Glutamatergic neuron (in vitro differentiated cells): ENCODE measurements around the gene STRIP1. TPM values are rescaled to one million over a fixed set of nuclear protein-coding genes. Genes with fewer than 3 reads are reported as not detected.
"Not testable (repeated sequence)": the region's sequence is repeated elsewhere in the genome, so short reads cannot be mapped to it uniquely, and the experiment has no call there.

Experiments
- DNase-seq: peaks from one replicate; pipeline ENCODE4 v3.0.0; 2022
- H3K27ac Mint-ChIP-seq: one replicate; pipeline ENCODE4 v1.8.0; 2020; ENCODE audit warnings: mild to moderate bottlenecking, mixed read lengths, inconsistent platforms; ENCODE audit not compliant: unreplicated experiment
- H3K27me3 Mint-ChIP-seq: one replicate; pipeline ENCODE4 v1.8.0; 2020; ENCODE audit warnings: mild to moderate bottlenecking, moderate library complexity, mixed read lengths, inconsistent platforms; ENCODE audit not compliant: unreplicated experiment
- H3K36me3 Mint-ChIP-seq: one replicate; pipeline ENCODE4 v1.8.0; 2020; ENCODE audit warnings: mild to moderate bottlenecking, mixed read lengths, inconsistent platforms; ENCODE audit not compliant: unreplicated experiment
- H3K4me1 Mint-ChIP-seq: one replicate; pipeline ENCODE4 v1.8.0; 2020; ENCODE audit warnings: mild to moderate bottlenecking, low read depth, mixed read lengths, inconsistent platforms; ENCODE audit not compliant: unreplicated experiment
- H3K4me3 Mint-ChIP-seq: one replicate; pipeline ENCODE4 v1.8.0; 2020; ENCODE audit warnings: mild to moderate bottlenecking, mixed read lengths, inconsistent platforms; ENCODE audit not compliant: unreplicated experiment
- H3K9me3 Mint-ChIP-seq: one replicate; pipeline ENCODE4 v1.8.0; 2020; ENCODE audit warnings: mild to moderate bottlenecking, moderate library complexity, mixed read lengths, inconsistent platforms; ENCODE audit not compliant: unreplicated experiment
- total RNA-seq: library from RNA; stranded (reverse); fragmentation: NEBNext Ultra II Directional; extraction: Animal tissue kit (Norgen Biotek cat#: 25700); gene quantifications from one replicate; pipeline ENCODE4 v1.2.1, GENCODE V29; 2021; ENCODE audit not compliant: unreplicated experiment
- TF ChIP-seq, protein P1 (sequence below): fragments of 200-600 bp; sonication (generic); IDR thresholded peaks from one replicate; pipeline ENCODE4 v1.5.0; 2021; ENCODE audit not compliant: partially characterized antibody, unreplicated experiment

The STRIP1 gene
- total RNA-seq, 1 donor from 2014 or later: 90.2 TPM

DNA sequence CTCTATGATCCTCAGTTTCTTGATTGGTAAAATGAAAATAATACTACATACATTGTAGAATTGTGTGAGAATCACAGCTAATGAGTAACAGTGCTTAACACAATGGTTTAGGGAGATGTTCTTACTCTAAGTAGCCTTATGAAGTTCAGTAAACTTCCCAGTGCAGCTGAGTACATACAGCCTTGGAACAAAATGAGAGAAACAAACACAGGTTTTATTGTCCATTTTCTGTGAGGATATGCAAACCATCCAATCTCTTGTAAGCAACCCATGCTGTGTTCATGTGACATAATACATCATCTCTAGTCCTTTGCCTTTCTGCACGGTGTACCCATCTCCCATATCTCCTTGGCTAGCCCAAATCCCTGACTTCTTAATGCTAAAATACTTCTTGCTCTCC is 14.7 kb upstream of the STRIP1 start:
- no peak overlapping the region for H3K27ac Mint-ChIP-seq
- H3K36me3 Mint-ChIP-seq: peaks cover 5% of the 10 kb centered on the region
- no peak for DNase-seq
- no peaks in the 10 kb centered on the region for H3K4me1 Mint-ChIP-seq
- TF ChIP-seq, protein P1, sequence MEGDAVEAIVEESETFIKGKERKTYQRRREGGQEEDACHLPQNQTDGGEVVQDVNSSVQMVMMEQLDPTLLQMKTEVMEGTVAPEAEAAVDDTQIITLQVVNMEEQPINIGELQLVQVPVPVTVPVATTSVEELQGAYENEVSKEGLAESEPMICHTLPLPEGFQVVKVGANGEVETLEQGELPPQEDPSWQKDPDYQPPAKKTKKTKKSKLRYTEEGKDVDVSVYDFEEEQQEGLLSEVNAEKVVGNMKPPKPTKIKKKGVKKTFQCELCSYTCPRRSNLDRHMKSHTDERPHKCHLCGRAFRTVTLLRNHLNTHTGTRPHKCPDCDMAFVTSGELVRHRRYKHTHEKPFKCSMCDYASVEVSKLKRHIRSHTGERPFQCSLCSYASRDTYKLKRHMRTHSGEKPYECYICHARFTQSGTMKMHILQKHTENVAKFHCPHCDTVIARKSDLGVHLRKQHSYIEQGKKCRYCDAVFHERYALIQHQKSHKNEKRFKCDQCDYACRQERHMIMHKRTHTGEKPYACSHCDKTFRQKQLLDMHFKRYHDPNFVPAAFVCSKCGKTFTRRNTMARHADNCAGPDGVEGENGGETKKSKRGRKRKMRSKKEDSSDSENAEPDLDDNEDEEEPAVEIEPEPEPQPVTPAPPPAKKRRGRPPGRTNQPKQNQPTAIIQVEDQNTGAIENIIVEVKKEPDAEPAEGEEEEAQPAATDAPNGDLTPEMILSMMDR: no peak
- H3K9me3 Mint-ChIP-seq: peaks cover 2% of the 10 kb centered on the region
- H3K27me3 Mint-ChIP-seq: no peaks in the 10 kb centered on the region
- H3K4me3 Mint-ChIP-seq: no peak overlapping the region

DNA sequence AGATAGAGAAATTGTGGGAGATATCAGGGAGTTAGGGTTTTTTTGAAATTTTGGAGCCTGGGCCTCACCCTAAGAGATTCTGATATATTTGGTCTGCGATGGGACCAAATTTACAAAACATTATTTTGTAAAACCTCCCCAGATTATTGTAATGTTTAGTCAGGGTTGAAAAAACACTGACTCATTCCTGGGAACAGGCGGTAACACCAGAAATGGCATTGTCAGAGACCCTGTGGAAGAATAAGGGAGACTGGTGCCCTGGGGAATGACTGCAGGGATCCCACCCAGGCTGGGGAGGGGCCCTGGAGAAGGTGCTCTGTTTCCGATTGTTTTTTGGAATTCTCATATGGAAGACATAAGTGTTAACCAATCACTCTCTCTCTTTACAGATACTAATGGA is 13.1 kb upstream of the STRIP1 start:
- H3K27me3 Mint-ChIP-seq: no peaks in the 10 kb centered on the region
- H3K4me1 Mint-ChIP-seq: no peaks in the 10 kb centered on the region
- TF ChIP-seq, protein P1: no peak
- no peak overlapping the region for H3K4me3 Mint-ChIP-seq
- peaks cover 5% of the 10 kb centered on the region for H3K36me3 Mint-ChIP-seq
- peaks cover 2% of the 10 kb centered on the region for H3K9me3 Mint-ChIP-seq
- H3K27ac Mint-ChIP-seq: no peak overlapping the region
- DNase-seq: no peak

DNA sequence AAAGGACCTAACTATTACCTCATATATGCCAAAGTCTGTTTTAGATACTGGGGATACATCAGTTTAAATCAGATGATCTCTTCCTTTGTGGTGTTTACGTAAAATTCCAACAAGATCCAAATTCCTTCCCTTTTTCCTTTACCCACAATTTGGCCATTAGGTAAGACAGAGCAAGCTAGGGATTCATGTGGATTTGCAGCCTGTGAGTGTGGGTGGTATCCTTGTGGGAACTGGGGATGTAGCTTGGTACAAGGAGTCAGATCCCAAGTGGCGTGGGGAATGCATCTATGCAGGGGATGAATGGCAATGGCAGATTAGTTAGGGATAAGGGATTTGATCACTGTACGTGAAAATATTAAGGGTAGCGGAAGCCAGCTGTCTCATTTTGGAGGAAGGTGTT is 9.8 kb upstream of the STRIP1 start:
- Mint-ChIP-seq H3K36me3 (peaks cover 5% of the 10 kb centered on the region), H3K27me3 (no peaks in the 10 kb centered on the region), H3K4me1 (peaks cover under 1% of the 10 kb centered on the region), H3K9me3 (peaks cover 2% of the 10 kb centered on the region), H3K27ac (no peak overlapping the region), H3K4me3 (no peak overlapping the region)
- TF ChIP-seq, protein P1: no peak
- no peak for DNase-seq

DNA sequence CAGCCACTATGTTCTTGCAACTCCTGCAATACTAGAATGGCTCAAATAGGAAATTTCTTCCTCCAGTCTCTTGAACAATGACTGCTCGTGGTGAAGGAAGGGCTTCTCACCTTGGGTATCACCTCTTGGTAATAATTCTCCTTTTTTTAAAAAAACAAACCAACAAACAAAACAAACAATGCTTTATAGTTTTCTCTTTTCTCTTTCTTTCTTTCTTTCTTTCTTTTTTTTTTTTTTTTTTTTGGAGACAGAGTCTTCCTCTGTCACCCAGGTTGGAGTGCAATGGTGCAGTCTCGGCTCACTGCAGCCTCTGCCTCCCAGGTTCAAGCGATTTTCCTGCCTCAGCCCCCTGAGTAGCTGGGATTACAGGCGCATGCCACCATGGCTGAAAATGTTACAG is 3.7 kb upstream of the STRIP1 start:
- not testable (repeated sequence) for DNase-seq, H3K27ac Mint-ChIP-seq, H3K4me3 Mint-ChIP-seq, H3K9me3 Mint-ChIP-seq, H3K36me3 Mint-ChIP-seq, H3K27me3 Mint-ChIP-seq
- peaks cover 11% of the 10 kb centered on the region for H3K4me1 Mint-ChIP-seq

DNA sequence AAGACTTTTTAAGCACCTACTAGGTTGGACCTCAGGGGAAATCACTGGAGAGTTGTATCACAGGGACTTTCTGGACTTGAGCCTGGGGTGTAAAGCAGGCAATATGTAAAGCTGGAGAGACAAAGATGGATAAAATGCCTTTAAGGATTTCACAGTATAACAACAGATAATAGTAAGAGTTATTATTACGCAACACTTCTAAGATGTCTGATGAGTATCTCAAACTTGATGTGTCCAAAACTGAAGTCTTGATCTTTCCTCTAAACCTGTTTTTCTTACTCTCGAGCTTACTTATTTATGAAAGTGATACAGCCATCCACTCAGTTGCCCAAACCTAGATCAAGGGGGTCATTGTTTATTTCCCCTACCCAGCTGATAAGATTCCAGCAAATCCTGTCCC is 2.1 kb upstream of the STRIP1 start:
- Mint-ChIP-seq H3K9me3 (peaks cover 3% of the 10 kb centered on the region), H3K4me1 (peaks cover 12% of the 10 kb centered on the region), H3K27ac (no peak overlapping the region), H3K4me3 (no peak overlapping the region), H3K36me3 (no peaks in the 10 kb centered on the region), H3K27me3 (no peaks in the 10 kb centered on the region)
- TF ChIP-seq, protein P1: no peak
- no peak for DNase-seq

DNA sequence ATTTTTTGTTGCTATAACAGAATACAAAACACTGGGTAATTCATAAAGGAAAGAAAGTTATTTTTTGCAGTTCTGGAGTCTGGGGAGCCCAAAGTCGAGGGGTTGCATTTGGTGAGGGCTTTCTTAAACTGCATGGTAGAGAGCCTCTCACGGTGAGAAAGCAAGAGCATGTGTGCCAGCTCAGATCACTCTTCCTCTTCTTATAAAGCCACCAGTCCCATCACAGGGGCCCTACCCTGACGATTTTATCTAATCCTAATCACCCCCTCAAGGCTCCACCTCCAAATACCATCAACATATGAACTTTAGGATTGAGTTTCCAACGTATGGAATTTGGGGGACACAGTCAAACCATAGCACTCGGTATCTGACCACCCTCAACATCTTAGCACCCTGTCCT is 1.0 kb upstream of the STRIP1 start:
- no peak overlapping the region for H3K27ac Mint-ChIP-seq
- peaks cover 12% of the 10 kb centered on the region for H3K4me1 Mint-ChIP-seq
- TF ChIP-seq, protein P1: no peak
- H3K4me3 Mint-ChIP-seq: no peak overlapping the region
- no peaks in the 10 kb centered on the region for H3K27me3 Mint-ChIP-seq
- no peak for DNase-seq
- H3K9me3 Mint-ChIP-seq: peaks cover 3% of the 10 kb centered on the region
- no peaks in the 10 kb centered on the region for H3K36me3 Mint-ChIP-seq
